Stimulated activated CD4-positive, alpha-beta T cell treated with anti-CD3 and anti-CD28 coated beads, Interleukin-4, amount 100 ng/mL, for 4 hours (primary cell): Measurements from ENCODE around the gene SH2D4B.

ENCODE experiments used
- DNase-seq, 2 experiments: peaks; one replicate each; pipeline ENCODE4 v3.0.0-alpha.2; 2020

Gene SH2D4B

GRCh38 chr10:80537736-80538480 is at the start of gene SH2D4B:
TSS of gene SH2D4B (plus strand) at chr10:80537902. CDS start at chr10:80538332, 430 bp downstream.
- no peak for DNase-seq

- DNase-seq = no peak
Measured at GRCh38 chr10:80488539-80489066, 49.1 kb upstream of the SH2D4B start.

GRCh38 chr10:80489371-80490112 is 48.2 kb upstream of the SH2D4B start:
- no peak for DNase-seq

- DNase-seq = no peak
Measured at GRCh38 chr10:80491251-80492102, 46.2 kb upstream of the SH2D4B start.

- DNase-seq = no peak
Measured at GRCh38 chr10:80492848-80493521, 44.7 kb upstream of the SH2D4B start.

- DNase-seq = no peak
Measured at GRCh38 chr10:80493522-80494051, 44.1 kb upstream of the SH2D4B start.

- DNase-seq = no peak
Measured at GRCh38 chr10:80496555-80497172, 41.0 kb upstream of the SH2D4B start.

- DNase-seq = no peak
Measured at GRCh38 chr10:80497187-80498077, 40.3 kb upstream of the SH2D4B start.

GRCh38 chr10:80498078-80498832 is 39.4 kb upstream of the SH2D4B start:
- no peak for DNase-seq

GRCh38 chr10:80498833-80499741 is 38.6 kb upstream of the SH2D4B start:
- DNase-seq = peak; percentile 56 to 60

- DNase-seq = peak in 1 of 2 experiments; percentile 19
Measured at GRCh38 chr10:80500572-80501380, 36.9 kb upstream of the SH2D4B start.

GRCh38 chr10:80501381-80501912 is 36.3 kb upstream of the SH2D4B start:
- no peak for DNase-seq

- no peak for DNase-seq
Measured at GRCh38 chr10:80501913-80502521, 35.7 kb upstream of the SH2D4B start.

GRCh38 chr10:80502621-80503583 is 34.8 kb upstream of the SH2D4B start:
- no peak for DNase-seq

GRCh38 chr10:80503584-80504157 is 34.0 kb upstream of the SH2D4B start:
- no peak for DNase-seq
